ENCODE results near the gene ZSWIM6.

- TF ChIP-seq CTCF (IDR thresholded peaks at IDR 0.05) (no peak), ZFX (IDR thresholded peaks at IDR 0.05; ENCODE audit: borderline replicate concordance) (no peak)
These were observed 88.0 kb downstream of the ZSWIM6 start for GRCh38 chr5:61420016-61420415.

Data from 22Rv1 (cell line).